ENCODE data around the gene KIAA1549.
"Not testable (repeated sequence)": the region's sequence is repeated elsewhere in the genome, so short reads cannot be mapped to it uniquely, and the experiment has no call there.

Gene KIAA1549

DNA sequence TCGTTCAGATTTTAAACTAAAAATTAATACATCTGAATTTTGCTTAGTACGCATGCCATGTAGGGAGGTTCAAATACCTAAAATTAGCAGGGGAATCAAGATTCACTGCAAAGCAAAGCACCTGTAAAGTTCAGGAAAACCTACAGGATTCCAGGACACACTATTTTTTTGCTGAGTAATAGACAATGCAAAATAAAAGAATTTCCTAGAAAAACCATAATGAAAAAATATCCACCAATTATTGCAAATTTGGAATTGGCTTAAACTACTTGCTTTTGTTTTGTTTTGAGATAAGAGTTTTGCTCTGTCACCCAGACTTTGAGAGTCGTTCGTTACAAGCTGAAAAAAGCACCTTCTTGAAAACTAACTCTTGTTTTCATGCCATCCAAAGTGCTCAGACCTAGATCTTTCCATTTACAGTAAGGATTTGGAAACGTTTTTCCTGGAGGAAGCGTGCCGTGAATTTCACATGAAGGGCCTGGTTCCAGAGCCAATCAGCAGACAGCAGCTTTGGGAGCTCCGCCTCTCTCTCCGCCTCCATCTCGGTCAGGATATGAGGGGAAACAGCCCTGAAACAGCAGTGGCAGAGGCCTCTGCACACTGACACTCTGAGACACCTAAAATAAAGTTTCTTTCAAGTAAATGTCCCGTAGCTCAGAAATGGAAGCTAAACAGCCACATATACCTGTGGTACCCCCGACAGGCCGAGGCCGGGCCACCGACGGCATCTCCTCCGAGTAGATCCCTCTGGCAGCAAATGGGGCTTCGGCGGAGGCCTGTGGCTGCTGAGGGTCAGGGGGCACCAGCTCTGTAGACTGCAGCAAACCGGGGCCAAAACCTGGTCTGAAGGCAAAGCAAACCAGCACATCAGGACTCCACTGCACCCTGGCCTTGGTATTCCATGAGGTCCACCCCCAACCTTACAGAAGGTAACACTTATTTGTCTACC lies 137.3 kb downstream of the KIAA1549 start:
- DNase-seq, result no peak

DNA sequence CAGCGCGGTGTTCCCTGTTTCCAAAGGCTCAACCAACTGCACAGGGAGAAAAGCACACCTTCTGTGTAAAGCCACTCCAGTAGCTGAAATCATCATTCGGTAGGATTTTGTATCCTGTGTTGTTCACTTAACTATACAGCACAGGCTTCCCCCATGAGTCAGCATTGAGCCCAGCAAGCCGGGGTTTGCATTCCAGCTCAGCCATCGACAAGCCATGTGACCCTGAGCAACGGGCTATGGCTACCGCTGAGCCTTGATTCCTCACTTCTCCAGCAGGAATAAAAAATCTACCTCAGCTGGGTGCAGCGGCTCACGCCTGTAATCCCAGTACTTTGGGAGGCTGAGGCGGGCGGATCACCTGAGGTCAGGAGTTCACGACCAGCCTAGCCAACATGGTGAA lies 139.1 kb downstream of the KIAA1549 start:
- DNase-seq, result no peak

DNA sequence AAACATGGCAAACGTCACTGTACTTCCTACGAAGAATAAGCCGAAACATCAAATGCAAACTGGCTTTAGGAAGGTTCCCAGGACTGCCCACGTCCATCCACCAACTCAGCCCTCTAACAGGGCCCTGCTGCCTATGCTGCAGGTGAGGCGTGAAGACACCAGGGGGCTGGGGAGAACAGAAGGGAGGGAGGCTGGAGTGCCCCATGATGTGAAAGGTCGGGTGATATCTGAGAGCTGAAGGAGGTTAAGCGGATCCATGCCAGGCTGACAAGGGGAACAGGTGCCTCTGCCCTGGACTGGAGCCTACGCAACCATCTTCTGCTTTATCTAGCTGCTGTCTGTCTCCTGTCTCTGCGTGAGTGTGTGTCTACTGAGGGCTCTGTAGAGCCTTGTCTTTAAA lies 143.0 kb downstream of the KIAA1549 start:
- no peak for DNase-seq

DNA sequence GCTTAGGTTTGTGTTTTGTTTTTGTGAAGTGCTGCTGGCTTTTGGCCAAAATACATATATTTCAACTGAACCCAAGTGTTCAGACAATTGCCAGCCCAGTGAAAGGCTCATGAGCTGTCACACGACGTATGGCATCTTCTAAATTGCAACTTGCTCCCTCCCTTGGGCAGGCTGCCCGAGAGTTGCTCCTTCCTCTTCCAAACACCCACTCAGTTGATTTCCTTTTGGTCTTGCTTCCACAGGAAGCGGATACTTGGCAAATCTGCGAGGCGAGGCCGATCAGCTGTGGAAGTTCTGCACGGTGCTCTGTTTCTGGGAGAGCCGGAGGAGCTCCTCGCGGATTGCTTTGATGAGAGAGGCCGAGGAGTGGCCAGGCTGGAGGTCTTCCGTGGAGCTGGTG lies 143.6 kb downstream of the KIAA1549 start:
- no peak for DNase-seq

DNA sequence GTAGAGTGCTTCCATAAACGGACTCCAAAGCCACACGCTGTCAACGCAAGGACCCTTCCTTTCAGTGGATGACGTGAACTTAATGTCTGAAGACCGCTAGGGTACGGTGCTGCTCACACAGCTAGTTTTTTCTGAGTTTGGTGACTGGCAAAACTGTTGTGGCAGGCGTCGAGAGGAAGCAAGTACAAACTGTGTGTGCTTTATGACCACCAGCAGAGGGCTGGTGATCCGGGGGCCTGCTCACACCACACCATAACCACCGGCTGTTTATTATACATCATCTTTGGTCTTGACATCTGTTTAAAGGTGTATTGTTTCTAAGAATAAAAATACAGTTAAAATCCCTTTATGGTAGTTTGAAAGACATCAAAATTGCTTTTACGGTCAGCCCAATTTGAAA lies 146.1 kb downstream of the KIAA1549 start:
- no peak for DNase-seq

DNA sequence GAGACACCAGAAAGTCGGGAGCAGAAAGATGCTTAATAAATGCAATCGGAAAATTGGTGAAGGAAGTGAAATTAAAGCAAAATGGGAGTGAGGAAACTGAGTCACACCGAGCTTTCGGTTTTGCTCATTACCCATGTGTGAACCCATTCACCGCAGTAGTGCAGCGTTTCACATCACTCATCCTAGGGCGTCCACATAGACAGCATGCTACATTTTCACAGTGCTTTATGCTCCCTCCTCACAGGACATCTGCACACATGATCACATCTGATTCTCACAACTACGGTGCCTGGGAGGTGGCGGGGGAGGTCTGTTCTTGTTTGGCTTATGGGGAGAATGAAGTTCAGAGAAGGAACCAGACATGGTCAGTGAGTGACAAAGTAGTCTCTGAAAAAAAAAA lies 146.6 kb downstream of the KIAA1549 start:
- DNase-seq, result no peak

DNA sequence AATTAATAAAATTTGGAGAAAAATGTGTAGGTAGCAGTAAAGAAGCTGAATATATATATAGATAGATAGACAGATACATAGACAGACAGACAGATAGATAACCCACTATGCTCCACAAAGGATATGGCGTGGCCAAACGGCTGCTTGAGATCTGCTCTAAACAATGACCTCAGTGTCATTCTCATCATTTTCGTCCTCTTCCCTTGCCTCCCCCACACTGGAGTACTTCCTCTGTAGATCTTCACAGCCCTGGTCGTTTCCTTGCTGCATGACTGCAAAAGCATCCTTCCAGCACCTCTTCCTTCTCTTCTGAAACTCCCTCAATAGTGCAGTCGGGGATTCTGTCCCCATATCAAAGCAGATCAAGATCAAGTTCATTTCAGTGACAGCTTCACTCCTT lies 147.6 kb downstream of the KIAA1549 start:
- no peak for DNase-seq

DNA sequence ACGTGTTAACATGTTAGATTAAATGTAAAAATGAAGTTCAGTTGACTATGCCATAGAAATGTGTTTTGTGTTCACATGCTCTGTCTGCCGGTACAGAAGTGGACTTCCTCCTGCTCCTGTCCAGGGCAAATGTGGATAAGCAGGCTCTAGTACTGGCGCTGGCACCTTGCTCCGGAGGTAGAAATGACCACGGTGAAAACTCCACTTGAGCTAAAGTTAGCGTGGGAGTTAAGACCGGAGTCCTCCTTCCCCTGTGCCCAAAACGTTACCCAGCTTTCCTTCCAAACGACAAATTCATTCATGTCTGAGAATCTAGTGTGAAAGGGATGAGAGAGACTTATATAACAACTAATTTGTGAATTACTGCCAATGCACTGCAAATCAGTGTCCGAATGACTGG lies 148.2 kb downstream of the KIAA1549 start:
- DNase-seq, result no peak

DNA sequence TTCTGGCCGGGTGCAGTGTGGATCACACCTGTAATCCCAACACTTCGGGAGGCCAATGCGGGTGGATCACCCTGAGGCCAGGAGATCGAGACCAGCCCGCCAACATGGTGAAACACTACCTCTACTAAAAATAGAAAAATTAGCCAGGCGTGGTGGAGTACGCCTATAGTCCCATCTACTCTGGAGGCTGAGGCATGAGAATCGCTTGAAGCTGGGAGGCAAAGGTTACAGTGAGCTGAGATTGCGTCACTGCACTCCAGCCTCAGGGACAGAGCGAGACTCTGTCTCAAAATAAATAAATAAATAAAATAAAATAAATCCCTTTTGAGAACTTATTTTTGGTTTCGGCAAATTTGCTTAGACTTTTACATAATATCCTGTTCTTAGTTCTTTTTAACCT lies 151.9 kb downstream of the KIAA1549 start:
- DNase-seq, result no peak

DNA sequence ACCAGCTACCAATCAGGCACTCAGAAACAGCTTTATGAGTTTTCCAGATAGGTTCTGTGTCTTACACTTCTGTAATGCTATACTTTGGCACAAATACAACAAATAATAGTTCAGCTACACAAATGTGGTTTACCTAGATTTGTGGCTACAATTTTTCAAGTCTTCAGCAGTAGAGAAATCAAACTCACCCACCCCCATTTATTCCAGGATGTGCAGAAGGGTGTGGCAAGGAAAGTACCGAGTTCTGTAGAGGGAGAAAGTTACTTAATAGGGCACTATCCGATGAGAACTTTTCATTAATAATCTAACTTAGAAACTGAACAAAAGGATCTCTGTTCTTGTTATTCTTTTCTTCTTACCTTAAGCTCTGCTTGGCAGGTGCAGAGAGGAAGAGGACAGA lies 152.9 kb downstream of the KIAA1549 start:
- no peak for DNase-seq

DNA sequence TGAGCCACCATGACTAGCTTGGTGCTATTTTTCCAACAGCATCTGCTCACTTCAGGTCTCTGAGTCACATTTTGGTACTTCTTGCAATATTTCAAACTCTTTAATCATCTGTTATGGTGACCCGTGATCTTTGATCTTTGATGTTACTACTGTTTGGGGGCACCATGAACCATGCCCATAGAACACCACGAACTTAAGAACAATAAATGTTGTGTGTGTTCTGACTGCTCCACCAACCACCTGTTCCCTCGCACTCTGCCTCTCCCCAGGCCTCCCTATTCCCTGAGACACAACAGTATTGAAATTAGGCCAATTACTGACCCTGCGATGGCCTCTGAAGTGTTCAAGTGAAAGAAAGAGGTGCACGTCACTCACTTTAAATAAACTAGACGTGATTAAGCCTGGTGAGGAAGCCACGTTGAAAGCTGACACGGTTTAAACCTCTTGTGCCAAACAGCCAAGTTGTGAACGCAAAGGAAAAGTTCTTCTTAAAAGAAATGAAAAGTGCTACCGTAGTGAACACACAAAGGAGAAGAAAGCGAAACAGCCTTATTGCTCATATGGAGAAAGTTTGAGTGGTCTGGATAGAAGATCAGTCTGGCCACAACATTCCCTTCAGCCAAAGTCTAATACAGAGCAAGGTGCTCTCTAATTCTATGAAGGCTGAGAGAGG lies 156.0 kb downstream of the KIAA1549 start:
- DNase-seq, result no peak

DNA sequence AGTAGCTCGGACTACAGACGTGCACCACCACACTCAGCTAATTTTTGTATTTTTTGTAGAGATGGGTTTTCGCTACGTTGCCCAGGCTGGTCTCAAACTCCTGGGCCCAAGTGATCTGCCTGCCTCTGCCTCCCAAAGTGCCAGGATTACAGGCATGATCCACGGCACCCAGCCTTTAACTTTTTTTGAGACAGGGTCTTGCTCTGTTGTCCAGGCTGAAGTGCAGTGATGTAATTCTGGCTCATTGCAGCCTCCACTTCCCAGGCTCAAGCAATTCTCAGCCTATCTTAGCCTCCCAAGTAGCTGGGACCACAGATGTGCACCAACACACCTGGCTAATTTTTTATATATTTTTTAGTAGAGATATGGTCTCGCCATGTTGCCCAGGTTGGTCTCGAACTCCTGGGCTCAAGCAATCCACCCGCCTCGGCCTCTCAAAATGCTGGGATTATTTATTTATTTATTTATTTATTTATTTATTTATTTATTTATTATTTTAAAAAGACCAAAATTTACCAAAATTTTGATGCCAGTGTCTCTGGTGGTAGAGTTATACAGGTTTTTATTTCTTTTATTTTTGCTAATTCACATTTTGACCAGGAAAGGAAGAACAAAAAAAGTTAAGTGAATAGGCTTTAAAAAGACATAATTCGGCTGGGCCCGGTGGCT lies 158.2 kb downstream of the KIAA1549 start:
- DNase-seq, result no peak

DNA sequence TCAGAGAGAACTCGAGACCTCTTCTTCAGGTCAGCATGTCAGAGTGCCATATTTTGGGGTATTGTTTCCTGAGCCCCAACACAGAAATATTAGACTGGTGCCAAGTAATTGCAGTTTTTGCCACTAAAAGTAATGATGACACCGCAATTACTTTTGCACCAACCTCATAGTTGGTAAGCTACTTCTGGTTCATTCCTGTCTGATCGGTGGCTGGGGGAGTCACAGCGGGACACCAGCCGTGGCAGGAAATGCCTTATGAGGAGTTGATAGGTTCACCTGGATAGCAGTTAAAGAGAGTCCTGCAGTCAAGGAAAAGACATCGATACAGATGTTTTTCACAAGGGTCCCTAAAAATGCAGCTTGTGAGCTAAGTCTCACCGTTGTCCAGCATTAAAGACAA lies 159.3 kb downstream of the KIAA1549 start:
- DNase-seq, result no peak

DNA sequence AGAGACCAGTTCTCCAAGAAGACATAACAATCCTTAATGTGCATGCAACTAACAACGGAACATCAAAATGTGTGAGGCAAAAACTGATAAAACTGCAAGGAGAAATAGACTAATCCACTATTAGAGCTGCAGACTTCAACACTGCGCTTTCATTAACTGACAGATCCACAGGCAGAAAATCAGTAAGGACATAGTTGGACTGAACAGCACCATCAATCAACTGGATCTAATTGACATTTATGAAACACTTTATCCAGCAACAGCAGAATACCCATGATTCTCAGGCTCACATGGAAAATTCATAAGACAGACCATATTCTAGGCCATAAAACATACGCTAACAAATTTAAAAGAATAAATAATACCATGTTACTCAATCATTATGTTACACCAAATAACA lies 161.6 kb downstream of the KIAA1549 start:
- no peak for DNase-seq

DNA sequence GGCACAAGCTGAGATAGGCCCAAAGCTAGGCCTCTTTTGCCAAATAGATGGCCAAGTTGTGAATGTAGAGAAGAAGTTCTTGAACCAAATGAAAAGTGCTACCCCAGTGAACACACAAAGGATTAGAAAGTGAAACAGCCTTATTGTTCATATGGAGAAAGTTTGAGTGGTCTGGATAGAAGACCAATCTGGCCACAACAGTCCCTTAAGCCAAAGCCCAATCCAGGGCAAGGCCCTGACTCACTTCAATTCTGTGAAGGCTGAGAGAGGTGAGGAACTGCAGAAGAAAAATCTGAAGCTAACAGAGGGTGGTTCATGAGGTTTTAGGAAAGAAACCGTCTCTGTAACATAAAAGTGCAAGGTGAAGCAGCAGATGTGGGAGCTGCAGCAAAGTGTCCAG lies 164.5 kb downstream of the KIAA1549 start:
- no peak for DNase-seq

DNA sequence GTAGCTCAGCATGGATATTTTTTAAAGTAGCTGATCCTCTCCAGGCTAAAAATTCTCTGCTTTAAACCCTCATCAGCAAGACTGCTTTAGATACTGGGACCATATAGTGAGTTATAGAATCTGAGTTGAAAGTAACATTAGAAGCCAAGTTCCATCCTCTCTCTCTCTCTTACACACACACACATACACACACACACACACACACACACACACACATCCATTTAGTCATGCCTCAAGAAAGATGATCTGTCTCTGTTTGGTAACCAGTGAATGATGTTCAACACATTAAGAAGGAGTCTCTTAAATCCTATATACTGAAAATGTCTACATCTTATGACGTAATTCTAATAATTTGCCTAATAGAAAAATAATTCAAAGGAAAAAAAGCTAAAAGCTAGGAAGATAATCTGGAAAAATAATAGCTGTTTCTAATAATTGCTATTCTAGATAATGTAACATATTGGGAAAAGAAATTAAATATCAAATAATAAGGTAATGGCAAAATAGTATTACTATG lies 166.3 kb downstream of the KIAA1549 start:
- no peak for DNase-seq

DNA sequence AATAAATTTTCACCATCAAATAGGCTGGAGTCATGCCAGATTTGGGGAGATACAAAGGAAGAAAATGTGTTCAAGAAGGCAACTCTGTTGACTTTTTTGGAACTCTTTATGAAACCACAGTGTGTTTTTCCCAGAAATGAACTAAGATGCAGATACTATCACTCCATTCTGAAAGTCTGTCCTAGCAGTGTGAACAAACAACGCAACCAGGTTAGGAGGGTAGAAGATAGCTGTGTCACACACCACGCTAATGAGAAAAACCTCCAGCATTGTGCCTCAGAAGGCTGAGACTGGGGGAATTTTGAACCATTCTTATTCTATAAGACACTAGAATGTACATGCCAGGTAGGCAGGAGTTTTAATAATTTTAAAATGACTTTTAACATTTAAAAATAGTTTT lies 167.2 kb downstream of the KIAA1549 start:
- DNase-seq, result no peak

DNA sequence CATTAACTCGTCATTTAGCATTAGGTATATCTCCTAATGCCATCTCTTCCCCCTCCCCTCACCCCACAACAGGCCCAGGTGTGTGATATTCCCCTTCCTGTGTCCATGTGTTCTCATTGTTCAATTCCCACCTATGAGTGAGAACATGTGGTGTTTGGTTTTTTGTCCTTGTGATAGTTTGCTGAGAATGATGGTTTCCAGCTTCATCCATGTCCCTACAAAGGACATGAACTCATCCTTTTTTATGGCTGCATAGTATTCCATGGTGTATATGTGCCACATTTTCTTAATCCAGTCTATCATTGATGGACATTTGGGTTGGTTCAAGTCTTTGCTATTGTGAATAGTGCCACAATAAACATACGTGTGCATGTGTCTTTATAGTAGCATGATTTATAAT lies 169.9 kb downstream of the KIAA1549 start:
- DNase-seq, result not testable (repeated sequence)

DNA sequence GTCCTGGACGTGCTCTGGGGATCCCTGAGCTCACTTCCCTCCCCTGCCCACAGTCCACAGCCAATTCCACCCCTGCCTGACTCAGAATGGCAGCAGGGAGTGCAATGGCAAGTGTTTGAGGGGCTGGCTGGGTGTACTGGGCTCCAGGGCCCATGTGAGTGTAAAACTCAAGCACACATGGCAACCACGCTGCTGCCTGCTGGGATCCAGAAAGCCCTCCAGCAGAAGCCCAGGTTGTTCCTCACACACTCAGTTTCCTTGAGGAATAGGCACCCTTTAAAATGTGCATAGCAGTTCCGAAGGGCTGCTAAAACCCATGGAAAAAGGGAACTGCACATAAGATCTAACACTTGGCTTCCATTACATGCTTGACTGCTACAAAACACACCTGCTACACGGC lies 171.8 kb downstream of the KIAA1549 start:
- no peak for DNase-seq

DNA sequence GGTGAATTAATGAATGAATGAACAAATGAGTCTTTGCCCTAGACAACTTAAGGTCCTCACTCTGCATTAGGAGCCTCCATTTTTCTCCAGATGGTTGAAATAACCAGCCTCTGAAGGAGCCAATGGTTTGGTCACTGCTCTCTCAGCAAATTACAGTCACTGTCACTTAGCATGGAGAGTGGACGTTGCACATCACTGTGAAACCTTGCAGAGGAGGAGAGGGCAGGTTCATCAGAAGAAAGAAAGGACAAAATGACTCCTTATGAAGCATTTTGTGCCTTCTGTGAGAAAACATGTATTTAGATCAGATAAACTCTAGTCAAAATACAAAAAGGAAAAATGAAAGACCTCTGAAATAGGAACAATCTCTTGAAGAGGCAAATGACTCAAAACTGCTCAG lies 176.6 kb downstream of the KIAA1549 start:
- DNase-seq, result no peak

DNA sequence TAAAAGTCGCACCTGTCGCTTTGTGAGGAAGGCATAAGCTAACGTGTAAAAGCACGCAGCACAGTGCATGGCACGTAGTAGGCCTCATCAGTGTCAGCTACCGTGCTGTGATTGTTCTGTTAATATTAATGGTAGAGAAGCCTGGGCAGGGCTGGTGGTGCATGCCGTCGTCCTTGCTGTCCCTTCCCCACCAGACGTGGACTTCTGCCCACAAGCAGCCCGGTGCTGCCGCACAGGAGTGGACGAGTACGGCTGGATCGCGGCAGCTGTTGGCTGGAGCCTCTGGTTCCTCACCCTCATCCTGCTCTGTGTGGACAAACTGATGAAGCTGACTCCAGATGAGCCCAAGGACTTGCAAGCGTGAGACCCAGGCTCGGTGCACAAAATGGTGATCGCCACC lies 178.5 kb downstream of the KIAA1549 start:
- DNase-seq, result no peak

DNA sequence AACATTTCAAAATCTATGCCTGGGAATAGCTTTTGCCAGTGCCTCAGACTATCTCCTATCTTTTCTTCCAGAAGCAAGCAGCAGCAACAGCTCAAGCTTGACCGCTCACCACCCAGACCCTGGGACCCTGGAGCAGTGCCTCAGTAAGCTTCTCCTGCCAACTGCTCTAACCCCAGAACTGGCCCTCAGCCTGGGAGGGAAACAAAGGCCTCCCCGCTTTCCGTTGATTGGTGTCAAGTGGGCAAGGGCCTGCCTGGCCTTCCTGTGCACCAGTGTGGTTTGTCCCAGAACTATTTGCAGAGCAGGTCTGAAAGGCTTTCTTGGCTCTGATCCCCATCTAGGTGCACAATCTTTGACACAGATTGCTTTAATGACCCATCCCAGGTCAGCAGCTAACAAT lies 179.9 kb downstream of the KIAA1549 start:
- DNase-seq, result no peak

DNA sequence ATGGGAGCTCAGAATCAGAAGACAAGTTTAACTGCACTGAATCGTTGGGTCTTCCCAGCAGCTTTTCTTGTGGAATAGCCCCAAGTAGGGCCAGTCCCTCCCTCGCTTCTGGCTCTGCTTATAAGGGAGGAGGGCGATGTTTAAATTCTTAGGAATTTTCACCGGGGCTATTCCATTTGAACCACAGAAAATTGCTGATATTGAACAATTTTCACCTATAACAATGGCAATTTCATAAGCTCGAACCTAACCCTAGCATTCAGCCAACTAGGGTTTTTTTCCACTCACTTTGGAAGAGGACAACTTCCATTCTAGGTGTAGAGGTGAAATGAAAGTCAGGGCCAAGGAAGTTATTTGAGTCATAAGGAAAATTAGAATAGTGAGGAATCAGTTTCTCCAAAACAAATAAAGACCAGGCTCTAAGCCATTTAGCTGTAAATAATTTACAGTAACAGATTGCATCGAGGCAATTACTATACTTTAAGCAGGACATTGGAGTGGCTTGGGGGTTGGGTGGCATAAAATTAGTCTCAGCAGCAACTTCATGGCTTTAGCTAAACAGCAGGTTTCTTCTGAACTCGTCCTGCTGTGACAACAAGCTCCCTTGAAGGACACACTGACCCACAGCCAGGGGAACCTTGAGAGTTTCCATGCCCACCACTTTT lies 181.7 kb downstream of the KIAA1549 start:
- no peak for DNase-seq
